Lower leg skin (tissue), 3 donors: ENCODE data around the gene MAP3K3.

ENCODE experiments used
- CTCF ChIP-seq, 3 donors: fragments of 450-650 bp; IDR thresholded peaks; one replicate each; pipeline ENCODE4 v1.5.1; 2016; ENCODE audit warnings: antibody characterized with exemption in 3 of 3, mild to moderate bottlenecking in 3 of 3, moderate library complexity in 2 of 3
- POLR2A ChIP-seq, 2 donors: fragments of 450-650 bp; IDR thresholded peaks; one replicate each; pipeline ENCODE4 v1.6.1; 2016 to 2017; ENCODE audit warnings: antibody characterized with exemption in 2 of 2, mild to moderate bottlenecking in 1 of 2, moderate library complexity in 1 of 2

GRCh38 chr17:63645775-63646487 lies 23.7 kb downstream of the MAP3K3 start:
- no peak for TF ChIP-seq CTCF (IDR thresholded peaks at IDR 0.05)
- TF ChIP-seq POLR2A (IDR thresholded peaks at IDR 0.05): no peak
